CD14-positive monocyte (primary cell): ENCODE measurements around the gene PKHD1. TPM values are rescaled to one million over a fixed set of nuclear protein-coding genes. Genes with fewer than 3 reads are reported as not detected.

Experiments used
- DNase-seq, 3 donors: peaks; one replicate each; pipeline ENCODE4 v3.0.0-alpha.2; 2011 to 2022
- H2AFZ ChIP-seq: 2 replicates; pipeline ENCODE4 v1.6.0; 2012; ENCODE audit warnings: mild to moderate bottlenecking, low read depth, low read length, inconsistent platforms; ENCODE audit not compliant: insufficient read depth, poor library complexity, severe bottlenecking
- H3K27ac ChIP-seq, 2 donors: 1 replicate in 1 of 2; 2 replicates in 1 of 2; pipeline ENCODE4 v1.5.1; 2012 to 2013; ENCODE audit warnings: low read length in 2 of 2, control low read depth in 1 of 2, inconsistent platforms in 1 of 2, low read depth in 1 of 2, mild to moderate bottlenecking in 1 of 2
- H3K27me3 ChIP-seq, 2 donors: one replicate each; pipeline versions ENCODE4 v1.6.0 to v1.6.1; 2011 to 2013; ENCODE audit warnings: low read length in 2 of 2; ENCODE audit not compliant: control insufficient read depth in 2 of 2, insufficient read depth in 2 of 2
- H3K36me3 ChIP-seq, 2 donors: replicated peaks in 1 of 2; 1 replicate in 1 of 2; 2 replicates in 1 of 2; pipeline versions ENCODE4 v1.5.1 to v1.6.1; 2012 to 2013; ENCODE audit warnings: low read length in 2 of 2, control low read depth in 1 of 2, inconsistent platforms in 1 of 2, mild to moderate bottlenecking in 1 of 2; ENCODE audit not compliant: insufficient read depth in 2 of 2, control insufficient read depth in 1 of 2
- H3K4me1 ChIP-seq, 2 donors: 1 replicate in 1 of 2; 2 replicates in 1 of 2; pipeline versions ENCODE4 v1.5.1 to v1.6.1; 2012 to 2013; ENCODE audit warnings: low read length in 2 of 2, control low read depth in 1 of 2, inconsistent platforms in 1 of 2, mild to moderate bottlenecking in 1 of 2, moderate library complexity in 1 of 2; ENCODE audit not compliant: insufficient read depth in 2 of 2, control insufficient read depth in 1 of 2
- H3K4me2 ChIP-seq: replicated peaks from 2 replicates; pipeline ENCODE3; 2012; ENCODE audit warnings: low read length, moderate library complexity, mild to moderate bottlenecking; ENCODE audit not compliant: poor library complexity, severe bottlenecking; ENCODE audit errors: extremely low read depth
- H3K4me3 ChIP-seq, 3 experiments: fragments of 200-600 bp in 1 of 3; sonication (generic) in 1 of 3; replicated peaks in 1 of 3; 1 replicate in 2 of 3; 2 replicates in 1 of 3; pipeline ENCODE4 v1.5.1; 2011 to 2013; ENCODE audit warnings: low read length in 3 of 3, mild to moderate bottlenecking in 3 of 3, control low read depth in 2 of 3, low read depth in 2 of 3, inconsistent platforms in 1 of 3, moderate library complexity in 1 of 3
- H3K79me2 ChIP-seq: 2 replicates; pipeline ENCODE4 v1.6.0; 2012; ENCODE audit warnings: mild to moderate bottlenecking, control low read depth, inconsistent platforms, low read length, moderate library complexity; ENCODE audit not compliant: insufficient read depth
- H3K9ac ChIP-seq: 2 replicates; pipeline ENCODE4 v1.6.0; 2017; ENCODE audit warnings: low read length, mild to moderate bottlenecking; ENCODE audit not compliant: insufficient read depth, poor library complexity, severe bottlenecking
- H3K9me3 ChIP-seq, 2 donors: replicated peaks in 1 of 2; 1 replicate in 1 of 2; 2 replicates in 1 of 2; pipeline versions ENCODE4 v1.5.1 to v1.6.1; 2012 to 2013; ENCODE audit warnings: low read length in 2 of 2, control low read depth in 1 of 2; ENCODE audit not compliant: control insufficient read depth in 1 of 2, insufficient read depth in 1 of 2
- H4K20me1 ChIP-seq: 2 replicates; pipeline ENCODE4 v1.6.0; 2012; ENCODE audit warnings: mild to moderate bottlenecking, low read length, control low read depth, moderate library complexity; ENCODE audit not compliant: insufficient read depth
- H3K27ac Mint-ChIP-seq, 7 donors: one replicate each; pipeline ENCODE4 v1.8.0; 2020; ENCODE audit warnings: mild to moderate bottlenecking in 7 of 7, mixed read lengths in 7 of 7, moderate library complexity in 6 of 7, inconsistent platforms in 2 of 7
- H3K27me3 Mint-ChIP-seq, 3 donors: one replicate each; pipeline ENCODE4 v1.8.0; 2021 to 2022; ENCODE audit warnings: low read depth in 3 of 3, mild to moderate bottlenecking in 3 of 3, mixed read lengths in 3 of 3, moderate library complexity in 3 of 3, inconsistent platforms in 1 of 3
- H3K36me3 Mint-ChIP-seq, 2 donors: one replicate each; pipeline ENCODE4 v1.8.0; 2020; ENCODE audit warnings: mixed read lengths in 2 of 2, inconsistent platforms in 1 of 2, mild to moderate bottlenecking in 1 of 2
- H3K4me1 Mint-ChIP-seq: one replicate; pipeline ENCODE4 v1.8.0; 2020; ENCODE audit warnings: mild to moderate bottlenecking, mixed read lengths
- H3K4me3 Mint-ChIP-seq, 2 donors: one replicate each; pipeline ENCODE4 v1.8.0; 2020; ENCODE audit warnings: mild to moderate bottlenecking in 2 of 2, mixed read lengths in 2 of 2, moderate library complexity in 1 of 2
- H3K9me3 Mint-ChIP-seq, 7 donors: one replicate each; pipeline ENCODE4 v1.8.0; 2020 to 2022; ENCODE audit warnings: mixed read lengths in 7 of 7, mild to moderate bottlenecking in 6 of 7, moderate library complexity in 6 of 7, inconsistent platforms in 2 of 7
- CTCF ChIP-seq: fragments of 200-600 bp; IDR thresholded peaks from one replicate; pipeline ENCODE4 v1.8.0; 2022; ENCODE audit warnings: antibody characterized with exemption, mild to moderate bottlenecking
- WGBS: methylation state at CpG from one replicate; pipeline ENCODE4 v1.1.5; 2013; ENCODE audit warnings: missing lambda C conversion rate; ENCODE audit not compliant: insufficient coverage; 5-methylcytosine and 5-hydroxymethylcytosine counted together
- intact Hi-C, 2 donors: fragments of 100-400 bp; cut with micrococcal nuclease; formaldehyde crosslinking; loops; one replicate each; pipeline versions ENCODE4 v1.15.0 to v1.15.1; 2023
- polyA plus RNA-seq, 3 donors: library from polyadenylated mRNA; depleted of rRNA in 1 of 3; unstranded in 2 of 3; stranded (reverse) in 1 of 3; fragments of 300-500 nt in 2 of 3; fragments of >200 nt in 1 of 3; fragmentation: Illumina TruSeq in 2 of 3; gene quantifications; 1 replicate in 2 of 3; 2 replicates in 1 of 3; pipeline ENCODE4 v1.2.3, GENCODE V29; 2012 to 2021

PKHD1 gene
- polyA plus RNA-seq, 3 donors: not detected

- Histone ChIP-seq H3K4me2 (no peak overlapping the region), H4K20me1 (no peaks in the 10 kb centered on the region), H3K4me3 (no peak overlapping the region), H2AFZ (no peak overlapping the region), H3K36me3 (no peaks in the 10 kb centered on the region), H3K9ac (no peak overlapping the region), H3K79me2 (no peaks in the 10 kb centered on the region), H3K27ac (no peak overlapping the region), H3K4me1 (no peaks in the 10 kb centered on the region), H3K27me3 (no peaks in the 10 kb centered on the region), H3K9me3 (no peaks in the 10 kb centered on the region)
- 91% methylated on average over 1 of the region's 2 CpGs for WGBS
- Mint-ChIP-seq H3K9me3 (no peaks in the 10 kb centered on the region), H3K27me3 (peaks cover 2 to 8% (median 4%) of the 10 kb centered on the region in 3 donors), H3K4me1 (no peaks in the 10 kb centered on the region), H3K4me3 (no peak overlapping the region), H3K36me3 (no peaks in the 10 kb centered on the region), H3K27ac (no peak overlapping the region)
- no peak for DNase-seq
- no peak for TF ChIP-seq CTCF
- intact Hi-C loops: loop anchor here in 1 of 2 donors (10.0 kb wide), 1 partner anchor 158 kb away; no protein-coding TSS in a partner anchor
Observed at GRCh38 chr6:51857134-51857533, 230.3 kb downstream of the PKHD1 start.

GRCh38 chr6:51856508-51856907 is 230.9 kb downstream of the PKHD1 start:
- no peaks in the 10 kb centered on the region for H3K4me1 ChIP-seq
- no peaks in the 10 kb centered on the region for H3K4me1 Mint-ChIP-seq
- no peaks in the 10 kb centered on the region for H3K36me3 ChIP-seq
- no peak overlapping the region for H3K4me3 ChIP-seq
- H3K9me3 ChIP-seq: no peaks in the 10 kb centered on the region
- DNase-seq: no peak
- no peaks in the 10 kb centered on the region for H3K36me3 Mint-ChIP-seq
- no peak overlapping the region for H3K9ac ChIP-seq
- no peaks in the 10 kb centered on the region for H3K27me3 ChIP-seq
- intact Hi-C loops: loop anchor here in 1 of 2 donors (10.0 kb wide), 1 partner anchor 158 kb away; no protein-coding TSS in a partner anchor
- H3K9me3 Mint-ChIP-seq: no peaks in the 10 kb centered on the region
- no peak overlapping the region for H3K4me3 Mint-ChIP-seq
- no peaks in the 10 kb centered on the region for H3K79me2 ChIP-seq
- no peak overlapping the region for H2AFZ ChIP-seq
- peaks cover 2 to 8% (median 4%) of the 10 kb centered on the region in 3 donors for H3K27me3 Mint-ChIP-seq
- TF ChIP-seq CTCF: no peak
- no peak overlapping the region for H3K4me2 ChIP-seq
- H3K27ac Mint-ChIP-seq: no peak overlapping the region
- no peaks in the 10 kb centered on the region for H4K20me1 ChIP-seq
- no peak overlapping the region for H3K27ac ChIP-seq
